Mesendoderm (in vitro differentiated cells): ENCODE data around the gene ENOPH1.

Source experiments
- DNase-seq: peaks from one replicate; pipeline ENCODE4 v3.0.0; 2013
- H2AK5ac ChIP-seq: 2 replicates; pipeline ENCODE4 v1.6.1; 2013; ENCODE audit warnings: low read length, inconsistent platforms
- H2BK120ac ChIP-seq: 2 replicates; pipeline ENCODE4 v1.6.1; 2013; ENCODE audit warnings: low read depth, mild to moderate bottlenecking, low read length, moderate library complexity, mixed read lengths
- H2BK15ac ChIP-seq: replicated peaks from 2 replicates; pipeline ENCODE4 v1.6.1; 2013; ENCODE audit warnings: low read depth, mild to moderate bottlenecking, moderate library complexity
- H2BK5ac ChIP-seq: 2 replicates; pipeline ENCODE4 v1.6.1; 2013; ENCODE audit warnings: low read length, inconsistent platforms
- H3K18ac ChIP-seq: 2 replicates; pipeline ENCODE4 v1.6.1; 2013; ENCODE audit warnings: mild to moderate bottlenecking, low read length, mixed read lengths
- H3K23ac ChIP-seq: one replicate; pipeline ENCODE4 v1.6.1; 2013; ENCODE audit warnings: low read length
- H3K27ac ChIP-seq: 2 replicates; pipeline ENCODE4 v1.5.1; 2013; ENCODE audit warnings: low read depth, mild to moderate bottlenecking, inconsistent platforms, low read length, moderate library complexity
- H3K27me3 ChIP-seq: 2 replicates; pipeline ENCODE4 v1.6.1; 2013; ENCODE audit warnings: low read length, control low read depth, mild to moderate bottlenecking, inconsistent platforms; ENCODE audit not compliant: insufficient read depth, poor library complexity
- H3K36me3 ChIP-seq: 2 replicates; pipeline ENCODE4 v1.6.1; 2013; ENCODE audit warnings: low read length, inconsistent platforms; ENCODE audit not compliant: control insufficient read depth, insufficient read depth
- H3K4ac ChIP-seq: one replicate; pipeline ENCODE4 v1.6.1; 2013; ENCODE audit warnings: low read depth, mild to moderate bottlenecking, low read length, moderate library complexity
- H3K4me1 ChIP-seq: 2 replicates; pipeline ENCODE4 v1.6.1; 2013; ENCODE audit warnings: low read depth, low read length, inconsistent platforms; ENCODE audit not compliant: control insufficient read depth
- H3K4me2 ChIP-seq: 2 replicates; pipeline ENCODE4 v1.6.1; 2013; ENCODE audit warnings: low read length
- H3K4me3 ChIP-seq: 2 replicates; pipeline ENCODE4 v1.5.1; 2013; ENCODE audit warnings: mild to moderate bottlenecking, low read length
- H3K56ac ChIP-seq: one replicate; pipeline ENCODE4 v1.6.1; 2013; ENCODE audit warnings: low read length
- H3K79me1 ChIP-seq: 2 replicates; pipeline ENCODE4 v1.6.1; 2013; ENCODE audit warnings: low read length, inconsistent platforms
- H3K79me2 ChIP-seq: 2 replicates; pipeline ENCODE4 v1.6.1; 2013; ENCODE audit warnings: mild to moderate bottlenecking, low read length; ENCODE audit not compliant: control insufficient read depth, insufficient read depth
- H3K9ac ChIP-seq: 2 replicates; pipeline ENCODE4 v1.6.1; 2013; ENCODE audit warnings: low read length, inconsistent platforms
- H4K5ac ChIP-seq: one replicate; pipeline ENCODE4 v1.6.1; 2013; ENCODE audit warnings: low read length
- H4K8ac ChIP-seq: one replicate; pipeline ENCODE4 v1.6.1; 2013; ENCODE audit warnings: low read depth, mild to moderate bottlenecking, control low read depth, low read length, moderate library complexity
- WGBS: extraction: QIAGEN DNeasy Blood & Tissue Kit; methylation state at CpG from one replicate; pipeline ENCODE4 v1.1.7; 2013; ENCODE audit warnings: low lambda C conversion rate, missing lambda C conversion rate; ENCODE audit not compliant: insufficient coverage; ENCODE audit errors: extremely low coverage; 5-methylcytosine and 5-hydroxymethylcytosine counted together

The ENOPH1 gene

GRCh38 chr4:82484996-82485783, 54.8 kb downstream of the ENOPH1 start:
- H2BK120ac ChIP-seq = no peak overlapping the region
- H3K4me2 ChIP-seq = no peak overlapping the region
- no peaks in the 10 kb centered on the region for H3K27me3 ChIP-seq
- H3K36me3 ChIP-seq = no peaks in the 10 kb centered on the region
- no peaks in the 10 kb centered on the region for H3K4me1 ChIP-seq
- H3K27ac ChIP-seq = no peak overlapping the region
- no peak overlapping the region for H3K9ac ChIP-seq
- no peak overlapping the region for H3K56ac ChIP-seq
- no peak overlapping the region for H2BK15ac ChIP-seq
- H3K79me2 ChIP-seq = no peaks in the 10 kb centered on the region
- H2AK5ac ChIP-seq = no peak overlapping the region
- H3K79me1 ChIP-seq = no peaks in the 10 kb centered on the region
- no peak overlapping the region for H3K23ac ChIP-seq
- H2BK5ac ChIP-seq = no peak overlapping the region
- no peak overlapping the region for H4K8ac ChIP-seq
- no peak overlapping the region for H3K4ac ChIP-seq
- no peak overlapping the region for H4K5ac ChIP-seq
- WGBS = no CpG with 5 or more reads among the region's 14 CpGs
- no peak for DNase-seq
- H3K18ac ChIP-seq = no peak overlapping the region
- no peak overlapping the region for H3K4me3 ChIP-seq

- Histone ChIP-seq H3K56ac (no peak overlapping the region), H4K8ac (no peak overlapping the region), H3K4ac (no peak overlapping the region), H3K23ac (no peak overlapping the region), H3K4me2 (no peak overlapping the region), H2BK120ac (no peak overlapping the region), H2BK5ac (no peak overlapping the region), H3K36me3 (no peaks in the 10 kb centered on the region), H4K5ac (no peak overlapping the region), H3K79me1 (no peaks in the 10 kb centered on the region), H3K4me3 (no peak overlapping the region), H3K9ac (no peak overlapping the region), H3K79me2 (no peaks in the 10 kb centered on the region), H2BK15ac (no peak overlapping the region), H3K18ac (no peak overlapping the region), H3K4me1 (no peaks in the 10 kb centered on the region), H3K27ac (no peak overlapping the region), H2AK5ac (no peak overlapping the region), H3K27me3 (no peaks in the 10 kb centered on the region)
- DNase-seq = no peak
- WGBS = no CpG with 5 or more reads among the region's 1 CpG
These were observed 58.7 kb downstream of the ENOPH1 start for GRCh38 chr4:82489076-82489475.

GRCh38 chr4:82489987-82490386, 59.6 kb downstream of the ENOPH1 start:
- no peak for DNase-seq
- H4K8ac ChIP-seq = no peak overlapping the region
- H2BK120ac ChIP-seq = no peak overlapping the region
- H3K4me1 ChIP-seq = no peaks in the 10 kb centered on the region
- no peak overlapping the region for H2BK5ac ChIP-seq
- H3K56ac ChIP-seq = no peak overlapping the region
- no peak overlapping the region for H2AK5ac ChIP-seq
- no peaks in the 10 kb centered on the region for H3K79me1 ChIP-seq
- H2BK15ac ChIP-seq = no peak overlapping the region
- no CpG with 5 or more reads among the region's 8 CpGs for WGBS
- no peak overlapping the region for H3K23ac ChIP-seq
- H3K4me2 ChIP-seq = no peak overlapping the region
- H3K27me3 ChIP-seq = no peaks in the 10 kb centered on the region
- no peak overlapping the region for H3K18ac ChIP-seq
- no peak overlapping the region for H3K4me3 ChIP-seq
- no peak overlapping the region for H3K9ac ChIP-seq
- H3K79me2 ChIP-seq = no peaks in the 10 kb centered on the region
- no peak overlapping the region for H3K27ac ChIP-seq
- H3K36me3 ChIP-seq = no peaks in the 10 kb centered on the region
- no peak overlapping the region for H3K4ac ChIP-seq
- H4K5ac ChIP-seq = no peak overlapping the region

GRCh38 chr4:82491251-82491960, 61.0 kb downstream of the ENOPH1 start:
- Histone ChIP-seq H3K9ac (no peak overlapping the region), H3K36me3 (no peaks in the 10 kb centered on the region), H4K8ac (no peak overlapping the region), H3K56ac (no peak overlapping the region), H3K4me2 (no peak overlapping the region), H3K27me3 (no peaks in the 10 kb centered on the region), H2BK5ac (no peak overlapping the region), H2AK5ac (no peak overlapping the region), H3K27ac (no peak overlapping the region), H3K79me2 (no peaks in the 10 kb centered on the region), H3K4ac (no peak overlapping the region), H4K5ac (no peak overlapping the region), H2BK15ac (no peak overlapping the region), H3K23ac (no peak overlapping the region), H3K79me1 (no peaks in the 10 kb centered on the region), H3K4me1 (no peaks in the 10 kb centered on the region), H3K4me3 (no peak overlapping the region), H2BK120ac (no peak overlapping the region), H3K18ac (no peak overlapping the region)
- WGBS = no CpG with 5 or more reads among the region's 10 CpGs
- no peak for DNase-seq

GRCh38 chr4:82493721-82494425, 63.5 kb downstream of the ENOPH1 start:
- no peak overlapping the region for H3K4me3 ChIP-seq
- H3K79me2 ChIP-seq = no peaks in the 10 kb centered on the region
- H3K4ac ChIP-seq = no peak overlapping the region
- no peak overlapping the region for H3K27ac ChIP-seq
- no peaks in the 10 kb centered on the region for H3K79me1 ChIP-seq
- no CpG with 5 or more reads among the region's 2 CpGs for WGBS
- H4K5ac ChIP-seq = no peak overlapping the region
- H3K56ac ChIP-seq = no peak overlapping the region
- no peak overlapping the region for H2BK5ac ChIP-seq
- no peaks in the 10 kb centered on the region for H3K36me3 ChIP-seq
- H3K23ac ChIP-seq = no peak overlapping the region
- H3K18ac ChIP-seq = no peak overlapping the region
- no peak overlapping the region for H3K9ac ChIP-seq
- no peak for DNase-seq
- no peak overlapping the region for H4K8ac ChIP-seq
- H2AK5ac ChIP-seq = no peak overlapping the region
- H2BK15ac ChIP-seq = no peak overlapping the region
- H3K4me2 ChIP-seq = no peak overlapping the region
- H2BK120ac ChIP-seq = no peak overlapping the region
- no peaks in the 10 kb centered on the region for H3K27me3 ChIP-seq
- H3K4me1 ChIP-seq = no peaks in the 10 kb centered on the region
